ENCODE data around the gene ANAPC13. TPM values are rescaled to one million over a fixed set of nuclear protein-coding genes. Genes with fewer than 3 reads are reported as not detected.

Gene ANAPC13
- total and polyA plus RNA-seq, 2 of the 13 experiments (the other 11 are each of a cell fraction or from before 2014, with no cell fraction given), result 48.7 to 69.1 TPM

GRCh38 chr3:134446800-134447199 lies 39.0 kb downstream of the ANAPC13 start:
- in situ Hi-C loops (cut with HindIII; ENCODE audit: extremely low pct_ligation_motif_present, low pct_unique_long_range_greater_than_20kb) (no loop called here), intact Hi-C loops (cut with micrococcal nuclease; ENCODE audit: unreplicated experiment) (loop anchor here (1.0 kb wide), 1 partner anchor 13 kb away; no protein-coding TSS in a partner anchor)
- Histone ChIP-seq H3K9me3 (ENCODE audit: low read length) (no peaks in the 10 kb centered on the region), H2AFZ (ENCODE audit: low read length) (no peak overlapping the region), H3K36me3 (replicated peaks in 1 of 2; ENCODE audit: control insufficient read depth in 1 of 2, insufficient read depth in 2 of 2, low read length in 2 of 2) (no peaks in the 10 kb centered on the region), H4K20me1 (ENCODE audit: insufficient read depth, low read length) (no peaks in the 10 kb centered on the region), H3K27me3 (ENCODE audit: control insufficient read depth in 1 of 2, insufficient read depth in 2 of 2, low read length in 2 of 2) (peaks cover 0 to 2% of the 10 kb centered on the region in 2 experiments; a peak in 2 of 5 replicates), H3K79me2 (ENCODE audit: insufficient read depth, low read length) (no peaks in the 10 kb centered on the region), H3K4me1 (ENCODE audit: insufficient read depth, low read length) (peaks cover 13% of the 10 kb centered on the region; the same call in 1 of the 2 replicates), H3K9ac (ENCODE audit: insufficient read depth, low read depth, low read length) (no peak overlapping the region), H3K4me3 (replicated peaks in 1 of 3; ENCODE audit: insufficient read depth in 1 of 3, low read depth in 2 of 3, low read length in 3 of 3) (no peak overlapping the region), H3K4me2 (ENCODE audit: low read depth, low read length) (no peak overlapping the region), H3K27ac (ENCODE audit: extremely low read length, insufficient read depth, low read length) (no peak overlapping the region)
- 70% methylated on average over 3 of the region's 3 CpGs for WGBS (ENCODE audit: low lambda C conversion rate)
- DNase-seq (ENCODE audit: low spot score) (no peak), FAIRE-seq (no peak), ATAC-seq (no peak)
- no TSS peak for BruUV-seq (replicated peaks)
- POLR2A ChIA-PET, result no interaction called here
- CTCF ChIA-PET (ENCODE audit: low intra/inter-chr PET ratio, low total read pairs), result no interaction called here
- TF ChIP-seq, protein P1, sequence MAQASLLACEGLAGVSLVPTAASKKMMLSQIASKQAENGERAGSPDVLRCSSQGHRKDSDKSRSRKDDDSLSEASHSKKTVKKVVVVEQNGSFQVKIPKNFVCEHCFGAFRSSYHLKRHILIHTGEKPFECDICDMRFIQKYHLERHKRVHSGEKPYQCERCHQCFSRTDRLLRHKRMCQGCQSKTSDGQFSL (CRISPR knock-in tag; IDR thresholded peaks at IDR 0.05), result no peak
- TF ChIP-seq ETV6 (CRISPR knock-in tag; conservative IDR thresholded peaks at IDR 0.05) (no peak), SNRNP70 (IDR thresholded peaks at IDR 0.05; ENCODE audit: low read depth, low read length) (no peak), GTF3A (CRISPR knock-in tag; conservative IDR thresholded peaks at IDR 0.05) (no peak), KLF15 (CRISPR knock-in tag; IDR thresholded peaks at IDR 0.05; ENCODE audit: borderline replicate concordance) (no peak), HNRNPLL (IDR thresholded peaks at IDR 0.05; ENCODE audit: low read depth, low read length, poor library complexity, severe bottlenecking) (no peak), ZNF547 (CRISPR knock-in tag; IDR thresholded peaks at IDR 0.05) (no peak), MED8 (CRISPR knock-in tag; IDR thresholded peaks at IDR 0.05; ENCODE audit: insufficient replicate concordance) (no peak), ZSCAN12 (CRISPR knock-in tag; IDR thresholded peaks at IDR 0.05) (no peak), ZNF776 (CRISPR knock-in tag; IDR thresholded peaks at IDR 0.05) (no peak), ZNF556 (CRISPR knock-in tag; IDR thresholded peaks at IDR 0.05; ENCODE audit: borderline replicate concordance) (no peak), ZNF691 (CRISPR knock-in tag; IDR thresholded peaks at IDR 0.05; ENCODE audit: borderline replicate concordance, low read depth) (no peak), KDM5B (CRISPR knock-in tag; IDR thresholded peaks at IDR 0.05; ENCODE audit: borderline replicate concordance) (no peak), ZSCAN30 (CRISPR knock-in tag; IDR thresholded peaks at IDR 0.05) (no peak), ZNF773 (CRISPR knock-in tag; IDR thresholded peaks at IDR 0.05; ENCODE audit: borderline replicate concordance) (no peak)
- TF ChIP-seq, protein P2, sequence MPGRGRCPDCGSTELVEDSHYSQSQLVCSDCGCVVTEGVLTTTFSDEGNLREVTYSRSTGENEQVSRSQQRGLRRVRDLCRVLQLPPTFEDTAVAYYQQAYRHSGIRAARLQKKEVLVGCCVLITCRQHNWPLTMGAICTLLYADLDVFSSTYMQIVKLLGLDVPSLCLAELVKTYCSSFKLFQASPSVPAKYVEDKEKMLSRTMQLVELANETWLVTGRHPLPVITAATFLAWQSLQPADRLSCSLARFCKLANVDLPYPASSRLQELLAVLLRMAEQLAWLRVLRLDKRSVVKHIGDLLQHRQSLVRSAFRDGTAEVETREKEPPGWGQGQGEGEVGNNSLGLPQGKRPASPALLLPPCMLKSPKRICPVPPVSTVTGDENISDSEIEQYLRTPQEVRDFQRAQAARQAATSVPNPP (CRISPR knock-in tag; IDR thresholded peaks at IDR 0.05), result no peak
- TF ChIP-seq, protein P3, sequence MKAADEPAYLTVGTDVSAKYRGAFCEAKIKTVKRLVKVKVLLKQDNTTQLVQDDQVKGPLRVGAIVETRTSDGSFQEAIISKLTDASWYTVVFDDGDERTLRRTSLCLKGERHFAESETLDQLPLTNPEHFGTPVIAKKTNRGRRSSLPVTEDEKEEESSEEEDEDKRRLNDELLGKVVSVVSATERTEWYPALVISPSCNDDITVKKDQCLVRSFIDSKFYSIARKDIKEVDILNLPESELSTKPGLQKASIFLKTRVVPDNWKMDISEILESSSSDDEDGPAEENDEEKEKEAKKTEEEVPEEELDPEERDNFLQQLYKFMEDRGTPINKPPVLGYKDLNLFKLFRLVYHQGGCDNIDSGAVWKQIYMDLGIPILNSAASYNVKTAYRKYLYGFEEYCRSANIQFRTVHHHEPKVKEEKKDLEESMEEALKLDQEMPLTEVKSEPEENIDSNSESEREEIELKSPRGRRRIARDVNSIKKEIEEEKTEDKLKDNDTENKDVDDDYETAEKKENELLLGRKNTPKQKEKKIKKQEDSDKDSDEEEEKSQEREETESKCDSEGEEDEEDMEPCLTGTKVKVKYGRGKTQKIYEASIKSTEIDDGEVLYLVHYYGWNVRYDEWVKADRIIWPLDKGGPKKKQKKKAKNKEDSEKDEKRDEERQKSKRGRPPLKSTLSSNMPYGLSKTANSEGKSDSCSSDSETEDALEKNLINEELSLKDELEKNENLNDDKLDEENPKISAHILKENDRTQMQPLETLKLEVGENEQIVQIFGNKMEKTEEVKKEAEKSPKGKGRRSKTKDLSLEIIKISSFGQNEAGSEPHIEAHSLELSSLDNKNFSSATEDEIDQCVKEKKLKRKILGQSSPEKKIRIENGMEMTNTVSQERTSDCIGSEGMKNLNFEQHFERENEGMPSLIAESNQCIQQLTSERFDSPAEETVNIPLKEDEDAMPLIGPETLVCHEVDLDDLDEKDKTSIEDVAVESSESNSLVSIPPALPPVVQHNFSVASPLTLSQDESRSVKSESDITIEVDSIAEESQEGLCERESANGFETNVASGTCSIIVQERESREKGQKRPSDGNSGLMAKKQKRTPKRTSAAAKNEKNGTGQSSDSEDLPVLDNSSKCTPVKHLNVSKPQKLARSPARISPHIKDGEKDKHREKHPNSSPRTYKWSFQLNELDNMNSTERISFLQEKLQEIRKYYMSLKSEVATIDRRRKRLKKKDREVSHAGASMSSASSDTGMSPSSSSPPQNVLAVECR (CRISPR knock-in tag; IDR thresholded peaks at IDR 0.05; ENCODE audit: borderline replicate concordance), result no peak
- TF ChIP-seq, protein P4, sequence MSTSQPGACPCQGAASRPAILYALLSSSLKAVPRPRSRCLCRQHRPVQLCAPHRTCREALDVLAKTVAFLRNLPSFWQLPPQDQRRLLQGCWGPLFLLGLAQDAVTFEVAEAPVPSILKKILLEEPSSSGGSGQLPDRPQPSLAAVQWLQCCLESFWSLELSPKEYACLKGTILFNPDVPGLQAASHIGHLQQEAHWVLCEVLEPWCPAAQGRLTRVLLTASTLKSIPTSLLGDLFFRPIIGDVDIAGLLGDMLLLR (CRISPR knock-in tag; IDR thresholded peaks at IDR 0.05), result no peak

Measured in HepG2 (cell line).